Testis (tissue), 3 donors: ENCODE results near the gene RPS8. TPM values are rescaled to one million over a fixed set of nuclear protein-coding genes. Genes with fewer than 3 reads are reported as not detected.
A peak's percentile ranks its signal among the peaks of the same experiment; 100 is the strongest.
"Not testable (repeated sequence)": the region's sequence is repeated elsewhere in the genome, so short reads cannot be mapped to it uniquely, and the experiment has no call there.

Experiments
- DNase-seq: peaks from one replicate; pipeline ENCODE4 v3.0.0-alpha.2; 2019
- H3K27ac ChIP-seq, 2 donors: fragments of 200-600 bp; sonication (generic); one replicate each; pipeline ENCODE4 v1.5.1; 2019
- H3K27me3 ChIP-seq: fragments of 200-600 bp; sonication (generic); one replicate; pipeline ENCODE4 v1.5.1; 2019
- H3K36me3 ChIP-seq: fragments of 200-600 bp; sonication (generic); one replicate; pipeline ENCODE4 v1.5.1; 2017; ENCODE audit warnings: low read depth; ENCODE audit errors: missing control alignments
- H3K4me1 ChIP-seq: fragments of 200-600 bp; sonication (generic); one replicate; pipeline ENCODE4 v1.5.1; 2019
- H3K4me3 ChIP-seq, 2 donors: fragments of 200-600 bp; sonication (generic); one replicate each; pipeline ENCODE4 v1.5.1; 2017 to 2019
- H3K9me3 ChIP-seq: fragments of 200-600 bp; sonication (generic); one replicate; pipeline ENCODE4 v1.5.1; 2017
- POLR2A ChIP-seq: fragments of 450-650 bp; IDR thresholded peaks from one replicate; pipeline ENCODE4 v1.6.1; 2017; ENCODE audit warnings: antibody characterized with exemption, mild to moderate bottlenecking, moderate library complexity
- WGBS, 2 donors: methylation state at CpG; one replicate each; pipeline ENCODE4 v1.1.5; 2018; 5-methylcytosine and 5-hydroxymethylcytosine counted together
- intact Hi-C: fragments of 100-400 bp; cut with DNase I; formaldehyde crosslinking; loops from one replicate; pipeline ENCODE4 v1.15.1; 2023; ENCODE audit warnings: low total_unique reads
- polyA plus RNA-seq: library from polyadenylated mRNA; stranded (reverse); fragments of 350-450 nt; fragmentation: Illumina TruSeq; extraction: RNeasy Lipid Tissue Mini Kit (QIAGEN cat#74804); gene quantifications from one replicate; pipeline ENCODE4 v1.2.3, GENCODE V29; 2014; ENCODE audit warnings: low read depth, low replicate concordance; ENCODE audit not compliant: insufficient read depth
- total RNA-seq, 2 donors: library from RNA; depleted of rRNA; stranded (reverse); fragments of >200 nt; gene quantifications; one replicate each; pipeline ENCODE4 v1.2.3, GENCODE V29; 2016
- TF ChIP-seq, protein P1 (sequence below), 3 experiments: fragments of 450-650 bp in 2 of 3; fragments of 200-600 bp in 1 of 3; sonication (generic) in 1 of 3; IDR thresholded peaks; one replicate each; pipeline ENCODE4 v1.5.1; 2016 to 2019; ENCODE audit warnings: antibody characterized with exemption in 3 of 3, mild to moderate bottlenecking in 2 of 3, moderate library complexity in 1 of 3

Gene RPS8
- total and polyA plus RNA-seq, 3 donors from 2014 or later, result 431 to 935 (median 860) TPM

DNA sequence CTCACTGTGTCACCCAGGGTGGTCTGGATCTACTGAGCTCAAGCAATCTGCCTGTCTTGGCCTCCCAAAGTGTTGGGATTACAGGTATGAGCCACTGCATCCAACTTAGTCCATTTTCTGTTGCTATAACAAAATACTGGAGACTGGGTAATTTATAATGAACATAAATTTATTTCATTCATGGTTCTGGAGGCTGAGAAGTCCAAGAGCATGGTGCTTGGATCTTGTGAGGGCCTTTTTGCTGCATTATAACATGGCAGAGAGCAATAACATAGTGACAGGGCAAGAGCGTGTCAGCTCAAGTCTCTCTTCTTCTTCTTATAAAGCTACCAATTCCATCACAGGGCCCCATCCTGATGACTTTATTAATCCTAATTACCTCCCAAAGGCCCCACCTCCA, 39.3 kb upstream of the RPS8 start:
- Histone ChIP-seq H3K4me3 (no peak overlapping the region), H3K9me3 (no peaks in the 10 kb centered on the region), H3K4me1 (peaks cover 13% of the 10 kb centered on the region), H3K27me3 (no peaks in the 10 kb centered on the region), H3K36me3 (no peaks in the 10 kb centered on the region), H3K27ac (no peak overlapping the region)
- intact Hi-C loops, result no loop called here
- DNase-seq, result no peak
- WGBS, 2 donors, result 97 to 100% methylated on average over 1 of the region's 1 CpG
- TF ChIP-seq POLR2A, result no peak

DNA sequence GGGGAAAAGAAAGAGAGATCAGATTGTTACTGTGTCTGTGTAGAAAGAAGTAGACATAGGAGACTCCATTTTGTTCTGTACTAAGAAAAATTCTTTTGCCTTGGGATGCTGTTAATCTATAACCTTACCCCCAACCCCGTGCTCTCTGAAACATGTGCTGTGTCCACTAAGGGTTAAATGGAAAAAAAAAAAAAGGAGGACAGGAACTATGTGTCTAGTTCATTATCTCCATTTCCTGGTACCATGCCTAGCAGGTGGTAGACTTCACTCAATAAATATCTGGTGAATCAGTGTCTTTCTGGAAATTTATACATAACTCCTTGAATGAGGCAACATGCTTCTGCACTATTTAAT, 36.4 kb upstream of the RPS8 start:
- WGBS, 2 donors, result 40 to 68% methylated on average over 1 of the region's 1 CpG
- H3K27me3 ChIP-seq, H3K36me3 ChIP-seq, H3K9me3 ChIP-seq, DNase-seq, intact Hi-C loops, H3K4me1 ChIP-seq: not testable (repeated sequence)
- H3K27ac ChIP-seq, result peak overlapping the region; percentile 86 to 94
- peak overlapping the region; percentile 57 to 71 for H3K4me3 ChIP-seq

GRCh38 chr1:44739307-44740178, 35.8 kb upstream of the RPS8 start, which contains the start of gene KIF2C:
TSS of gene KIF2C (plus strand) at chr1:44739837. CDS start at chr1:44739933, 96 bp downstream.
- Histone ChIP-seq H3K9me3 (no peaks in the 10 kb centered on the region), H3K36me3 (no peaks in the 10 kb centered on the region), H3K27ac (peak within 1 kb of the TSS; percentile 86 to 94), H3K4me1 (peaks cover 8% of the 10 kb centered on the region), H3K4me3 (peak within 1 kb of the TSS; percentile 57 to 71), H3K27me3 (no peaks in the 10 kb centered on the region)
- TF ChIP-seq, protein P1, sequence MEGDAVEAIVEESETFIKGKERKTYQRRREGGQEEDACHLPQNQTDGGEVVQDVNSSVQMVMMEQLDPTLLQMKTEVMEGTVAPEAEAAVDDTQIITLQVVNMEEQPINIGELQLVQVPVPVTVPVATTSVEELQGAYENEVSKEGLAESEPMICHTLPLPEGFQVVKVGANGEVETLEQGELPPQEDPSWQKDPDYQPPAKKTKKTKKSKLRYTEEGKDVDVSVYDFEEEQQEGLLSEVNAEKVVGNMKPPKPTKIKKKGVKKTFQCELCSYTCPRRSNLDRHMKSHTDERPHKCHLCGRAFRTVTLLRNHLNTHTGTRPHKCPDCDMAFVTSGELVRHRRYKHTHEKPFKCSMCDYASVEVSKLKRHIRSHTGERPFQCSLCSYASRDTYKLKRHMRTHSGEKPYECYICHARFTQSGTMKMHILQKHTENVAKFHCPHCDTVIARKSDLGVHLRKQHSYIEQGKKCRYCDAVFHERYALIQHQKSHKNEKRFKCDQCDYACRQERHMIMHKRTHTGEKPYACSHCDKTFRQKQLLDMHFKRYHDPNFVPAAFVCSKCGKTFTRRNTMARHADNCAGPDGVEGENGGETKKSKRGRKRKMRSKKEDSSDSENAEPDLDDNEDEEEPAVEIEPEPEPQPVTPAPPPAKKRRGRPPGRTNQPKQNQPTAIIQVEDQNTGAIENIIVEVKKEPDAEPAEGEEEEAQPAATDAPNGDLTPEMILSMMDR (IDR thresholded peaks at IDR 0.05), result no peak
- no peak for TF ChIP-seq POLR2A
- 0 to 1% methylated on average over 41 to 50 of the region's 57 CpGs for WGBS, 2 donors
- intact Hi-C loops, result no loop called here
- DNase-seq, result peak; percentile 97

DNA sequence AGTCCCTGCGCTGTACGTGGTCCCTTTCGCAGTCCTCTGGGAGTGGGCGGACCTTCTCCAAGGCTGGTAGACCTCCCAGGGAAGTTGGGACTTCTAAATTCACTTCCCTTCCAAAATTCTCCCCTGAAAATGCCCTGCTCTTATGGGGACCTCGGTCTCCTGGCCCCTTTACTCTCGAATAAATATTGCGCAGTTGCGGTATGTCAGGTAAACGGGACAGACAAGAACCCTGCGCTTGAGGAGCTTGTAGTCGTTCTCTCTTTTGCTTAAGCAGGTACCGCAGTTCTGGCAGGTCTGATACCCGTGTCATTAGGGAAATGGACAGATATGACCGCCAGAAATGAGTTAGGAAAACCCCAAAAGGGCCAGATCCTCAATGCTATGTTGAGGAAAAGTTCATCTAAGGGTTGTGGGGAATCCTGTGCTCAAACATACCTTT, 35.1 kb upstream of the RPS8 start:
- TF ChIP-seq, protein P1 (IDR thresholded peaks at IDR 0.05), result no peak
- TF ChIP-seq POLR2A, result no peak
- intact Hi-C loops, result no loop called here
- WGBS, 2 donors, result 1% methylated on average over 14 of the region's 14 CpGs
- peak overlapping the region; percentile 86 to 94 for H3K27ac ChIP-seq
- H3K4me3 ChIP-seq, result peak overlapping the region; percentile 57 to 71
- no peak for DNase-seq
- peaks cover 8% of the 10 kb centered on the region for H3K4me1 ChIP-seq
- no peaks in the 10 kb centered on the region for H3K9me3 ChIP-seq
- no peaks in the 10 kb centered on the region for H3K27me3 ChIP-seq
- no peaks in the 10 kb centered on the region for H3K36me3 ChIP-seq

GRCh38 chr1:44743211-44743610, 32.1 kb upstream of the RPS8 start:
- TF ChIP-seq POLR2A, result no peak
- TF ChIP-seq, protein P1 (IDR thresholded peaks at IDR 0.05), result no peak
- intact Hi-C loops, result no loop called here

More at GRCh38 chr1:44743211-44743610, 32.1 kb upstream of the RPS8 start:
- no peak overlapping the region for H3K4me3 ChIP-seq
- no peaks in the 10 kb centered on the region for H3K27me3 ChIP-seq
- H3K27ac ChIP-seq, result no peak overlapping the region
- H3K4me1 ChIP-seq, result peaks cover 8% of the 10 kb centered on the region
- DNase-seq, result no peak
- no peaks in the 10 kb centered on the region for H3K9me3 ChIP-seq
- 95 to 96% methylated on average over 1 of the region's 1 CpG for whole genome bisulfite sequencing, 2 donors
- H3K36me3 ChIP-seq, result no peaks in the 10 kb centered on the region
